H1 (cell line): Measurements from ENCODE around the gene GALNT13. TPM values are rescaled to one million over a fixed set of nuclear protein-coding genes. Genes with fewer than 3 reads are reported as not detected.

Experiments used
- CTCF ChIA-PET: fragments of 300-600 bp; sonication (Branson Sonifier 250); formaldehyde crosslinking; loops from one replicate; lab custom pipeline; 2021; ENCODE audit not compliant: partially characterized antibody; lab: Charles Lee
- POLR2A ChIA-PET: fragments of 300-600 bp; sonication (Branson Sonifier 250); formaldehyde crosslinking; loops from one replicate; lab custom pipeline; 2021; ENCODE audit warnings: inconsistent platforms; ENCODE audit not compliant: partially characterized antibody; lab: Charles Lee
- DNase-seq, 2 experiments: peaks; one replicate each; pipeline versions ENCODE4 v3.0.0 to v3.0.0-alpha.2; 2010 to 2022; ENCODE audit warnings: low spot score in 2 of 2, low read depth in 1 of 2, mixed read lengths in 1 of 2
- FAIRE-seq: peaks from 2 replicates; lab custom pipeline; 2011; peaks lifted over from hg19 to GRCh38; lab: Jason Lieb, UNC
- H2AFZ ChIP-seq: 2 replicates; pipeline ENCODE4 v1.8.1; 2012; ENCODE audit warnings: low read length, inconsistent platforms
- H2AK5ac ChIP-seq: 2 replicates; pipeline ENCODE4 v1.6.1; 2013; ENCODE audit warnings: low read depth, low read length
- H2BK120ac ChIP-seq: replicated peaks from 2 replicates; pipeline ENCODE3; 2013; ENCODE audit warnings: low read depth, low read length, inconsistent platforms
- H2BK12ac ChIP-seq: 2 replicates; pipeline ENCODE4 v1.6.1; 2013; ENCODE audit warnings: low read depth, low read length
- H2BK15ac ChIP-seq: 2 replicates; pipeline ENCODE4 v1.6.1; 2013; ENCODE audit warnings: low read length
- H2BK20ac ChIP-seq: 2 replicates; pipeline ENCODE4 v1.6.1; 2013; ENCODE audit warnings: low read length
- H2BK5ac ChIP-seq: 2 replicates; pipeline ENCODE4 v1.6.1; 2013; ENCODE audit warnings: low read depth, low read length
- H3K14ac ChIP-seq: 2 replicates; pipeline ENCODE4 v1.6.1; 2013; ENCODE audit warnings: inconsistent platforms; ENCODE audit not compliant: insufficient read length
- H3K18ac ChIP-seq: 2 replicates; pipeline ENCODE4 v1.6.1; 2013; ENCODE audit warnings: low read length; ENCODE audit errors: extremely low read depth
- H3K23ac ChIP-seq: 2 replicates; pipeline ENCODE4 v1.6.1; 2013; ENCODE audit warnings: inconsistent platforms; ENCODE audit not compliant: insufficient read length
- H3K23me2 ChIP-seq: 2 replicates; pipeline ENCODE4 v1.6.1; 2013; ENCODE audit warnings: low read depth, low read length
- H3K27ac ChIP-seq: 2 replicates; pipeline ENCODE4 v1.6.1; 2011; ENCODE audit warnings: low read depth, low read length, inconsistent platforms
- H3K27me3 ChIP-seq, 4 experiments: replicated peaks in 1 of 4; 1 replicate in 1 of 4; 2 replicates in 3 of 4; pipeline versions ENCODE4 v1.6.1 to v1.8.1; 2011 to 2013; ENCODE audit warnings: low read length in 3 of 4, mild to moderate bottlenecking in 3 of 4, inconsistent platforms in 2 of 4, mixed read lengths in 2 of 4, moderate library complexity in 1 of 4; ENCODE audit not compliant: control insufficient read depth in 3 of 4, insufficient read depth in 3 of 4; ENCODE audit errors: extremely low read depth in 1 of 4
- H3K36me3 ChIP-seq, 4 experiments: 2 replicates each; pipeline versions ENCODE4 v1.6.1 to v1.8.1; 2011 to 2013; ENCODE audit warnings: mild to moderate bottlenecking in 4 of 4, low read length in 3 of 4, moderate library complexity in 2 of 4, control low read depth in 1 of 4, inconsistent platforms in 1 of 4; ENCODE audit not compliant: insufficient read depth in 4 of 4, control insufficient read depth in 2 of 4
- H3K4ac ChIP-seq: replicated peaks from 2 replicates; pipeline ENCODE3; 2013; ENCODE audit warnings: low read length, low read depth, mixed read lengths, inconsistent platforms; ENCODE audit not compliant: insufficient read length
- H3K4me1 ChIP-seq, 4 experiments: replicated peaks in 1 of 4; 1 replicate in 1 of 4; 2 replicates in 3 of 4; pipeline versions ENCODE4 v1.6.1 to v1.8.1; 2011 to 2013; ENCODE audit warnings: low read length in 3 of 4, inconsistent platforms in 2 of 4, mixed read lengths in 1 of 4; ENCODE audit not compliant: insufficient read depth in 4 of 4, control insufficient read depth in 3 of 4
- H3K4me2 ChIP-seq, 2 experiments: 2 replicates each; pipeline versions ENCODE4 v1.6.1 to v1.8.1; 2011 to 2013; ENCODE audit warnings: low read depth in 2 of 2, low read length in 2 of 2, control low read depth in 1 of 2, inconsistent platforms in 1 of 2, mild to moderate bottlenecking in 1 of 2; ENCODE audit not compliant: insufficient read depth in 1 of 2
- H3K4me3 ChIP-seq, 4 experiments: fragments of 200-600, 300-600 bp in 1 of 4; sonication (generic), shearing (Covaris generic), sonication (Bioruptor Twin) in 1 of 4; 2 replicates each; pipeline versions ENCODE4 v1.5.1 to v1.8.1; 2011 to 2016; ENCODE audit warnings: low read length in 4 of 4, low read depth in 3 of 4, control low read depth in 2 of 4, inconsistent platforms in 2 of 4, mild to moderate bottlenecking in 2 of 4, mixed read lengths in 1 of 4, moderate library complexity in 1 of 4; ENCODE audit not compliant: insufficient read depth in 2 of 4; ENCODE audit errors: extremely low read depth in 1 of 4
- H3K56ac ChIP-seq: replicated peaks from 2 replicates; pipeline ENCODE3; 2013; ENCODE audit warnings: low read depth, mild to moderate bottlenecking, mixed read lengths, low read length, inconsistent platforms; ENCODE audit not compliant: insufficient read length
- H3K79me1 ChIP-seq: 2 replicates; pipeline ENCODE4 v1.6.1; 2013; ENCODE audit warnings: low read depth, low read length, control low read depth
- H3K79me2 ChIP-seq, 2 experiments: 2 replicates each; pipeline versions ENCODE4 v1.6.1 to v1.8.1; 2012 to 2013; ENCODE audit warnings: low read length in 2 of 2, mild to moderate bottlenecking in 2 of 2, inconsistent platforms in 1 of 2; ENCODE audit not compliant: insufficient read depth in 2 of 2, control insufficient read depth in 1 of 2
- H3K9ac ChIP-seq, 4 experiments: replicated peaks in 1 of 4; 1 replicate in 1 of 4; 2 replicates in 3 of 4; pipeline versions ENCODE4 v1.6.1 to v1.8.1; 2011 to 2013; ENCODE audit warnings: low read depth in 3 of 4, low read length in 3 of 4, control low read depth in 2 of 4, mild to moderate bottlenecking in 2 of 4, moderate library complexity in 2 of 4, inconsistent platforms in 1 of 4; ENCODE audit errors: extremely low read depth in 1 of 4
- H3K9me3 ChIP-seq, 2 experiments: 2 replicates each; pipeline versions ENCODE4 v1.6.1 to v1.8.1; 2012 to 2013; ENCODE audit warnings: mild to moderate bottlenecking in 2 of 2, moderate library complexity in 2 of 2, control low read depth in 1 of 2, inconsistent platforms in 1 of 2, low read depth in 1 of 2, low read length in 1 of 2, mixed read lengths in 1 of 2; ENCODE audit not compliant: insufficient read depth in 2 of 2
- H4K20me1 ChIP-seq, 2 experiments: replicated peaks in 1 of 2; 2 replicates each; pipeline versions ENCODE3 to v1.8.1; 2011 to 2013; ENCODE audit warnings: inconsistent platforms in 2 of 2, low read length in 2 of 2, mild to moderate bottlenecking in 1 of 2; ENCODE audit not compliant: insufficient read depth in 2 of 2, control insufficient read depth in 1 of 2
- H4K5ac ChIP-seq: 2 replicates; pipeline ENCODE4 v1.6.1; 2013; ENCODE audit warnings: low read length, low read depth, mixed read lengths, inconsistent platforms; ENCODE audit not compliant: insufficient read length
- H4K8ac ChIP-seq: 2 replicates; pipeline ENCODE4 v1.8.0; 2013; ENCODE audit warnings: mild to moderate bottlenecking, moderate library complexity, low read length, inconsistent platforms; ENCODE audit not compliant: insufficient read depth; ENCODE audit errors: extremely low read depth
- H4K91ac ChIP-seq: replicated peaks from 2 replicates; pipeline ENCODE3; 2013; ENCODE audit warnings: low read length, mixed read lengths, inconsistent platforms; ENCODE audit not compliant: insufficient read length
- SIX5 ChIP-seq: IDR thresholded peaks from 2 replicates; pipeline ENCODE4 v1.6.1; 2011; ENCODE audit warnings: mild to moderate bottlenecking, low read depth, low read length
- WGBS, 2 experiments: shearing (Covaris generic) in 1 of 2; methylation state at CpG; one replicate each; pipeline versions ENCODE4 v1.1.6 to v1.1.7; 2013 to 2015; ENCODE audit warnings: low lambda C conversion rate in 2 of 2, mixed read lengths in 2 of 2, inconsistent platforms in 1 of 2, low coverage in 1 of 2, missing lambda C conversion rate in 1 of 2; ENCODE audit not compliant: insufficient replicate concordance in 2 of 2, insufficient coverage in 1 of 2, insufficient read length in 1 of 2; ENCODE audit errors: extremely low coverage in 1 of 2, missing lambda C conversion rate in 1 of 2; 5-methylcytosine and 5-hydroxymethylcytosine counted together
- polyA plus RNA-seq, 7 experiments: library from polyadenylated mRNA; depleted of rRNA in 3 of 7; stranded (reverse) in 5 of 7; unstranded in 2 of 7; fragments of >200 nt in 5 of 7; fragments of 200-250 nt in 2 of 7; gene quantifications; 1 replicate in 5 of 7; 2 replicates in 1 of 7; 4 replicates in 1 of 7; pipeline versions ENCODE4 v1.2.1 to v1.2.3, GENCODE V29; 2011 to 2013; ENCODE audit warnings: missing spikeins in 2 of 7, mixed read lengths in 2 of 7
- total RNA-seq: library from RNA; stranded (reverse); fragmentation: NEBNext Ultra II Directional; extraction: Animal tissue kit (Norgen Biotek cat#: 25700); gene quantifications from 2 replicates; pipeline ENCODE4 v1.2.1, GENCODE V29; 2021

GALNT13 gene
- total and polyA plus RNA-seq, 2 of the 8 experiments (the other 6 are each of a cell fraction or from before 2014, with no cell fraction given), result 3.2 to 9.6 TPM

- CTCF ChIA-PET, result interaction anchor here (1.0 kb wide), 1 partner anchor 106 kb away, joined by 4 read pairs; no protein-coding TSS in a partner anchor
- no peaks in the 10 kb centered on the region for H3K4me1 ChIP-seq
- no peak for TF ChIP-seq SIX5
These were observed 207.2 kb downstream of the GALNT13 start for GRCh38 chr2:154078926-154079325.

More at GRCh38 chr2:154078926-154079325, 207.2 kb downstream of the GALNT13 start:
- no peaks in the 10 kb centered on the region for H3K27me3 ChIP-seq
- no peaks in the 10 kb centered on the region for H3K79me2 ChIP-seq
- H3K4me2 ChIP-seq, result no peak overlapping the region
- H4K20me1 ChIP-seq, result no peaks in the 10 kb centered on the region
- H4K5ac ChIP-seq, result no peak overlapping the region
- DNase-seq (no peak), FAIRE-seq (no peak)
- H3K18ac ChIP-seq, result no peak overlapping the region
- H2AK5ac ChIP-seq, result no peak overlapping the region
- H3K27ac ChIP-seq, result no peak overlapping the region
- POLR2A ChIA-PET, result no interaction called here
- no peaks in the 10 kb centered on the region for H3K23me2 ChIP-seq
- no peak overlapping the region for H3K4ac ChIP-seq
- no peak overlapping the region for H2BK12ac ChIP-seq
- no peak overlapping the region for H3K56ac ChIP-seq
- no peak overlapping the region for H2BK5ac ChIP-seq
- H3K79me1 ChIP-seq, result no peaks in the 10 kb centered on the region
- no peaks in the 10 kb centered on the region for H3K9me3 ChIP-seq
- H2BK120ac ChIP-seq, result no peak overlapping the region
- no peak overlapping the region for H2BK20ac ChIP-seq
- no peak overlapping the region for H3K4me3 ChIP-seq
- 100% methylated on average over 1 of the region's 1 CpG; no CpG with 5 or more reads in 1 of the 2 experiments for WGBS, 2 experiments
- no peak overlapping the region for H2AFZ ChIP-seq
- no peaks in the 10 kb centered on the region for H3K36me3 ChIP-seq
- no peak overlapping the region for H4K8ac ChIP-seq
- no peak overlapping the region for H4K91ac ChIP-seq
- H3K14ac ChIP-seq, result no peak overlapping the region
- H3K9ac ChIP-seq, result no peak overlapping the region
- no peak overlapping the region for H3K23ac ChIP-seq
- no peak overlapping the region for H2BK15ac ChIP-seq
